Sigmoid colon (tissue), 7 donors: ENCODE measurements around the gene HMGN3. TPM values are rescaled to one million over a fixed set of nuclear protein-coding genes. Genes with fewer than 3 reads are reported as not detected.

Source experiments
- DNase-seq: peaks from one replicate; pipeline ENCODE4 v3.0.0-alpha.2; 2019
- H3K27ac ChIP-seq, 4 donors: fragments of 200-600 bp; sonication (generic); one replicate each; pipeline ENCODE4 v1.5.1; 2016 to 2019; ENCODE audit warnings: mild to moderate bottlenecking in 1 of 4
- H3K27me3 ChIP-seq, 3 donors: fragments of 200-600 bp; sonication (generic); one replicate each; pipeline ENCODE4 v1.5.1; 2019; ENCODE audit warnings: mild to moderate bottlenecking in 1 of 3
- H3K36me3 ChIP-seq, 4 donors: fragments of 200-600 bp; sonication (generic); one replicate each; pipeline ENCODE4 v1.5.1; 2016 to 2019
- H3K4me1 ChIP-seq, 4 donors: fragments of 200-600 bp; sonication (generic); one replicate each; pipeline ENCODE4 v1.5.1; 2017 to 2019
- H3K4me3 ChIP-seq, 4 donors: fragments of 200-600 bp; sonication (generic); one replicate each; pipeline ENCODE4 v1.5.1; 2017 to 2019; ENCODE audit warnings: mild to moderate bottlenecking in 2 of 4, moderate library complexity in 1 of 4
- H3K9me3 ChIP-seq, 4 donors: fragments of 200-600 bp in 3 of 4; sonication (generic) in 3 of 4; one replicate each; pipeline versions ENCODE4 v1.5.1 to v1.6.1; 2013 to 2019
- EP300 ChIP-seq, 4 donors: sonication (generic); formaldehyde crosslinking; IDR thresholded peaks; one replicate each; pipeline ENCODE4 v1.6.1; 2017; ENCODE audit warnings: antibody characterized with exemption in 4 of 4
- POLR2A ChIP-seq, 2 donors: fragments of 450-650 bp; IDR thresholded peaks; one replicate each; pipeline ENCODE4 v1.6.1; 2016; ENCODE audit warnings: antibody characterized with exemption in 2 of 2, mild to moderate bottlenecking in 2 of 2, moderate library complexity in 2 of 2
- POLR2AphosphoS5 ChIP-seq, 4 donors: sonication (generic); formaldehyde crosslinking; IDR thresholded peaks; one replicate each; pipeline ENCODE4 v1.6.1; 2017; ENCODE audit warnings: antibody characterized with exemption in 4 of 4
- WGBS, 2 donors: extraction: QIAGEN DNeasy Blood & Tissue Kit; methylation state at CpG; one replicate each; pipeline ENCODE4 v1.1.7; 2013; 5-methylcytosine and 5-hydroxymethylcytosine counted together
- intact Hi-C: fragments of 100-400 bp; cut with DNase I; formaldehyde crosslinking; loops from one replicate; pipeline ENCODE4 v1.15.1; 2023
- polyA plus RNA-seq, 3 donors: library from polyadenylated mRNA; stranded (reverse); fragments of 200-250 nt; gene quantifications; one replicate each; pipeline ENCODE4 v1.2.3, GENCODE V29; 2013
- total RNA-seq, 4 donors: library from RNA; depleted of rRNA; stranded (reverse); fragments of >200 nt; gene quantifications; one replicate each; pipeline ENCODE4 v1.1.0, GENCODE V29; 2016
- TF ChIP-seq, protein P1 (sequence below), 4 experiments: fragments of 450-650 bp in 3 of 4; fragments of 200-600 bp in 1 of 4; IDR thresholded peaks; one replicate each; pipeline ENCODE4 v1.5.1; 2016 to 2019; ENCODE audit warnings: antibody characterized with exemption in 4 of 4, mild to moderate bottlenecking in 3 of 4, moderate library complexity in 2 of 4
- donor health status: healthy with polysubstance abuse.
- donor health status: Bipolar disorder and iron deficiency.
- donor health status: healthy.

Gene HMGN3
- total and polyA plus RNA-seq, 7 donors = 49.9 to 82.8 (median 69.4) TPM

- DNase-seq = no peak
- Histone ChIP-seq H3K27ac (no peak overlapping the region), H3K4me1 (peaks cover 0 to 11% (median 0%) of the 10 kb centered on the region in 4 donors), H3K9me3 (no peaks in the 10 kb centered on the region), H3K4me3 (no peak overlapping the region), H3K27me3 (no peaks in the 10 kb centered on the region), H3K36me3 (peaks cover 0 to 23% (median 5%) of the 10 kb centered on the region in 4 donors)
- TF ChIP-seq, protein P1, sequence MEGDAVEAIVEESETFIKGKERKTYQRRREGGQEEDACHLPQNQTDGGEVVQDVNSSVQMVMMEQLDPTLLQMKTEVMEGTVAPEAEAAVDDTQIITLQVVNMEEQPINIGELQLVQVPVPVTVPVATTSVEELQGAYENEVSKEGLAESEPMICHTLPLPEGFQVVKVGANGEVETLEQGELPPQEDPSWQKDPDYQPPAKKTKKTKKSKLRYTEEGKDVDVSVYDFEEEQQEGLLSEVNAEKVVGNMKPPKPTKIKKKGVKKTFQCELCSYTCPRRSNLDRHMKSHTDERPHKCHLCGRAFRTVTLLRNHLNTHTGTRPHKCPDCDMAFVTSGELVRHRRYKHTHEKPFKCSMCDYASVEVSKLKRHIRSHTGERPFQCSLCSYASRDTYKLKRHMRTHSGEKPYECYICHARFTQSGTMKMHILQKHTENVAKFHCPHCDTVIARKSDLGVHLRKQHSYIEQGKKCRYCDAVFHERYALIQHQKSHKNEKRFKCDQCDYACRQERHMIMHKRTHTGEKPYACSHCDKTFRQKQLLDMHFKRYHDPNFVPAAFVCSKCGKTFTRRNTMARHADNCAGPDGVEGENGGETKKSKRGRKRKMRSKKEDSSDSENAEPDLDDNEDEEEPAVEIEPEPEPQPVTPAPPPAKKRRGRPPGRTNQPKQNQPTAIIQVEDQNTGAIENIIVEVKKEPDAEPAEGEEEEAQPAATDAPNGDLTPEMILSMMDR (IDR thresholded peaks at IDR 0.05) = no peak
- no peak for TF ChIP-seq EP300 (IDR thresholded peaks at IDR 0.05)
- no peak for TF ChIP-seq POLR2A (IDR thresholded peaks at IDR 0.05)
- TF ChIP-seq POLR2AphosphoS5 (IDR thresholded peaks at IDR 0.05) = no peak
- intact Hi-C loops = no loop called here
Observed at GRCh38 chr6:79208816-79209215, 25.7 kb downstream of the HMGN3 start.

DNA sequence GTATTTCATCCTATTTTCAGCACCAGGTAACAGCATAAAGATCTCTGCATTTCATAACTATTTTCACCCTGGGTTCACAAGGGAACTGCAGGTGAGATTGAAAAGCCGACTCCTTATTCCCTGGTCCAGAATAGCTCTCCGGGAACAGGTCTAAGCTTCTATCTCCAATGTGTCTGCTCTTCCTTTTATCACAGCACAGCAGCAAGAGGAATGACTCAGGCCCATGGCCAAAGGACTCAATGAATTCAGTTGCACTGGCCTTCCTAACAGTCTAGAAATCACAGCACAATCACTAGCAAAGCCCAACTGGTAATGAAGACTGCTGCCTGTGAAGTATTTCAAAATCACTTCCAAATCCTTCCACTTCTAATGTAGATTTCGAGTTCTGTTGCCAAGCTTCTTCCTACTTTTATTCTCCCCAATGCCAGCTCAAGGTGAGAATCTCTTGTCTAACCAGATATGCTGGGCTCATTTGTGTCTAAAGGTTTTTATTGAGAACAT, 30.7 kb downstream of the HMGN3 start:
- no peak for TF ChIP-seq POLR2A (IDR thresholded peaks at IDR 0.05)
- TF ChIP-seq POLR2AphosphoS5 (IDR thresholded peaks at IDR 0.05) = no peak
- TF ChIP-seq, protein P1 (IDR thresholded peaks at IDR 0.05) = no peak
- Histone ChIP-seq H3K4me3 (no peak overlapping the region), H3K27ac (no peak overlapping the region), H3K36me3 (peaks cover 0 to 50% (median 5%) of the 10 kb centered on the region in 4 donors), H3K4me1 (peaks cover 0 to 9% (median 0%) of the 10 kb centered on the region in 4 donors), H3K9me3 (no peaks in the 10 kb centered on the region), H3K27me3 (no peaks in the 10 kb centered on the region)
- DNase-seq = no peak
- 94 to 98% methylated on average over 3 of the region's 3 CpGs for WGBS, 2 donors
- intact Hi-C loops = no loop called here

DNA sequence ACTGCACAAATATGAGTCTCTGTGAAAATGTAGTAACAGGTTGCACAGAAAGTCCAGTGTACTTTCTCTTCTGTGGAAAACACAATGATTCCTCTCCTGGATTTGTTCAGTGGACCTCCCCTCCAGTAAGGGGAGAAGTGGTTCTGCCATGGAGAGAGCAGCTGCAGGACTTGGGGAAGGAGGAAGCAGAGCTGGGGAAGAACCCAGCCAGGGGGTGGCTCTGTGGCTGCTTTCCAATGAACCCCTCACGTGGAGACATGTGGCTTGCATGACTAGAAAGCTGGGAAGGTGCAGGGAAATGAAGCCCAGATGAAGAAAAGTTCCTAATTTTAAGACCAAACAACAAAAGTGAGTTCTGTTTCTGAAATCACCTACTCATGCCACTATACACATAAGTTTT, 31.9 kb downstream of the HMGN3 start:
- WGBS, 2 donors = 76 to 86% methylated on average over 1 of the region's 1 CpG
- H3K4me1 ChIP-seq = peaks cover 0 to 9% (median 0%) of the 10 kb centered on the region in 4 donors
- TF ChIP-seq EP300 (IDR thresholded peaks at IDR 0.05) = no peak
- intact Hi-C loops = no loop called here
- H3K9me3 ChIP-seq = no peaks in the 10 kb centered on the region
- H3K36me3 ChIP-seq = peaks cover 0 to 46% (median 5%) of the 10 kb centered on the region in 4 donors
- no peak overlapping the region for H3K4me3 ChIP-seq
- H3K27ac ChIP-seq = no peak overlapping the region
- H3K27me3 ChIP-seq = no peaks in the 10 kb centered on the region
- no peak for DNase-seq

DNA sequence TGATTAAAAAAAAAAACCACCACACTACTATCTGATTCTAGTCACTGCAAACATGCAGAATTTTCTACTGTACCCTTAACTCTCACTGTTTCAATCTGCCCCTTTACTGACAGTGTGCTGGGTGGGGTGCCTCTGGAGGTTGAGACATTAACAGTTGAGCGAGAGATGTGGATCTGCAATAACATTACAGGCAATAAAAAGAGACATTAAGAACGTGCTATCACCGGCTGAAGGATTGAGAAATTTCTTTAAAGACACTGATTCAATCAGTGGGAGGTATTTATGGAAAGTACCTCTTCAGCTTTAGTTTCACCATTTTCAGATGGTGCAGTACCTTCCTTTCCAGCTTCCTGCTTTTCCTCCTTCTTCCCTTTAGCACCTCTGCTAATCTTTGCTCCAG, 32.5 kb downstream of the HMGN3 start:
- H3K27me3 ChIP-seq = no peaks in the 10 kb centered on the region
- no peak overlapping the region for H3K4me3 ChIP-seq
- WGBS, 2 donors = 57 to 82% methylated on average over 3 of the region's 3 CpGs
- intact Hi-C loops = no loop called here
- H3K36me3 ChIP-seq = peaks cover 0 to 42% (median 5%) of the 10 kb centered on the region in 4 donors
- TF ChIP-seq POLR2A (IDR thresholded peaks at IDR 0.05) (no peak), EP300 (IDR thresholded peaks at IDR 0.05) (no peak), POLR2AphosphoS5 (IDR thresholded peaks at IDR 0.05) (no peak)
- TF ChIP-seq, protein P1 (IDR thresholded peaks at IDR 0.05) = no peak
- H3K9me3 ChIP-seq = no peaks in the 10 kb centered on the region
- H3K4me1 ChIP-seq = peaks cover 0 to 9% (median 0%) of the 10 kb centered on the region in 4 donors
- DNase-seq = no peak
- no peak overlapping the region for H3K27ac ChIP-seq

DNA sequence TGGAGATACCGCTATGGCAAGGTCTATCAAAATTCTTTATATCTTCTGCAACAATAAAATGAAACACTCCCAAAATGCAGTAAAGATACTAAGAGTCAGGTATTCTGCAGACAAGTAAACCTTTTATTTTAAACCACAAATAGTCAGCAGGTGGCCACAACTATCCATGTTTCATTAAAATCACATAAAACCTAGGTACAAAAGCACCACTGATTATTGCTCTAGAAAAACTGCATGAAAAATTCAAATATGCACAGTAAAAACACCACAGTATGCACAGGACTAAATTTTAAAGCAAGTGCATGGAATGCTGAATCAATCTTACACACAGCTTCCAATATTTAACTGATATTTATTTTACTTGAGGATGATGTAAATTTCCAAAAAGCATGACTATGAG, 33.3 kb downstream of the HMGN3 start:
- Histone ChIP-seq H3K4me1 (peaks cover 0 to 9% (median 0%) of the 10 kb centered on the region in 4 donors), H3K4me3 (no peak overlapping the region), H3K27ac (no peak overlapping the region), H3K9me3 (no peaks in the 10 kb centered on the region), H3K27me3 (no peaks in the 10 kb centered on the region), H3K36me3 (peaks cover 0 to 35% (median 2%) of the 10 kb centered on the region in 4 donors)
- TF ChIP-seq, protein P1 (IDR thresholded peaks at IDR 0.05) = no peak
- TF ChIP-seq EP300 (IDR thresholded peaks at IDR 0.05) (no peak), POLR2A (IDR thresholded peaks at IDR 0.05) (no peak), POLR2AphosphoS5 (IDR thresholded peaks at IDR 0.05) (no peak)
- 81 to 85% methylated on average over 1 of the region's 1 CpG for WGBS, 2 donors
- no peak for DNase-seq
- intact Hi-C loops = no loop called here
